HL-60 (cell line): Measurements from ENCODE around the gene RAB23.

ENCODE experiments used
- CTCF ChIP-seq: IDR thresholded peaks from one replicate; pipeline ENCODE4 v1.5.1; 2011; ENCODE audit warnings: low read length, control low read depth, inconsistent platforms; ENCODE audit not compliant: insufficient read depth
- POLR2AphosphoS5 ChIP-seq: IDR thresholded peaks from 2 replicates; pipeline ENCODE4 v1.6.1; 2012; ENCODE audit warnings: low read depth

- TF ChIP-seq CTCF (no peak), POLR2AphosphoS5 (no peak)
Measured at GRCh38 chr6:57222743-57223077, 603 bp upstream of the RAB23 start.
